Hypothalamus (tissue), 51 donors: ENCODE measurements around the gene BTBD16.
A peak's percentile ranks its signal among the peaks of the same experiment; 100 is the strongest.

Source experiments
- DNase-seq, 51 donors: peaks; one replicate each; lab custom pipeline; 2025; lab: John Stamatoyannopoulos, UW

Gene BTBD16

GRCh38 chr10:122271076-122271475 lies at the start of gene BTBD16:
Gene BTBD16, plus strand, starts transcription at chr10:122271296. Its CDS starts 3,786 bp downstream, at chr10:122275082.
- peak in 3 of 51 donors; percentile 12 to 14 (median 13) for DNase-seq

DNA sequence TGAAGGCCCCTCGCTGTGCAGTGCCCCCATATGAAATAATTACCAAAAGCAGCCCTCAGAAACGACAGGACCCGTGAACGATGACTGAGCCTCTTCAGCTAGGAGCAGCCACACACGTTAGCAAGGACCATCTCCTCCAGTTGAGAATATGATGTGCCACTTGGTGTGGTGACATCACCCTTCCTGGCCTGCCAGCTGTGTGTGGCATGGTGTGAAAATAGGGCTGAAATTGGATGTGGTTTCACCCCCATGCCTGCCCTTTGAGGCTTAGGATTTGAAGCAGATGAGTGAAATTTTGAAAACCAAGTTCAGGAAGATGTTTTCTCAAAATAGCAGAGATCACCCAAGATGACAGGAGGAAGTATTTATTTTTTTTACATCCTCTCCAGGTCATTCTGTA lies 49.1 kb upstream of the BTBD16 start:
- no peak for DNase-seq

- no peak for DNase-seq
Measured at GRCh38 chr10:122222638-122223037, 48.5 kb upstream of the BTBD16 start.

GRCh38 chr10:122224159-122224558 lies 46.9 kb upstream of the BTBD16 start:
- DNase-seq, result no peak

DNA sequence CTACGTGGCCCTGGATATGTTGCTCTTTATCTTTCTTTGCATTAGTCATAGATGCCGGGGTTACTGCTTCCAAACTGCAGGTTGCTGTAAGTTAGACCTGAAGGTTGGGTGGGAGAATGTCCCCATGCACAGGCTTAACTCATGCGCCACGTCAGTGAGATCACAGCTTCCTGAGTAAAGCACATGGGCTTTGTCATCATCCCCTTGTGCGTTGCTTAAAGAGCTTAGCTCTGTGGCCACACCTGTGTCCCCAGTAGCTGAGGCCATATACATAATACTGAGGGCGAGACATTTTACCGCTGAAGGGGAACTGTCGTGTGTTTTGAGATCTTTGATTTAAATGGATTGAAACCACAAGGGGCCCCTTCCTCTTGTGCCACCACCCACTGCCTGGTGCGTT lies 45.8 kb upstream of the BTBD16 start:
- DNase-seq, result no peak

DNA sequence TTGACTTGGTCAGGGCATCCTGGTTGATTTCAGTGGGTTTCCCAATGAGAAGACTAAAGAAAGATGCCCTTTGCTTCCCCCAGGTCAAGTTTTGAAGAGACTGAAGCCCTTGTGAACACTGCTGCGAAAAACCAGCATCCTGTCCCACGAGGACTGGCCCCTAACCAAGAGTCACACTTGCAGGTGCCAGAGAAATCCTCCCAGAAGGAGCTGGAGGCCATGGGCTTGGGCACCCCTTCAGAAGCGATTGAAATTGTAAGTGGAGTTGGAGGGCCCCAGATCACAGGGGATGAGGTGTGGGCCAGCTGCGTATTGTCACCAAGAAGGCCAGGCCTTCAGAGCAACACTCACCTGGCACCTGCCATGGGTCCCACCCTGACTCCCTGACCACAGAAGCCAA lies 43.3 kb upstream of the BTBD16 start:
- no peak for DNase-seq

- DNase-seq, result no peak
Measured at GRCh38 chr10:122229666-122230065, 41.4 kb upstream of the BTBD16 start.

DNA sequence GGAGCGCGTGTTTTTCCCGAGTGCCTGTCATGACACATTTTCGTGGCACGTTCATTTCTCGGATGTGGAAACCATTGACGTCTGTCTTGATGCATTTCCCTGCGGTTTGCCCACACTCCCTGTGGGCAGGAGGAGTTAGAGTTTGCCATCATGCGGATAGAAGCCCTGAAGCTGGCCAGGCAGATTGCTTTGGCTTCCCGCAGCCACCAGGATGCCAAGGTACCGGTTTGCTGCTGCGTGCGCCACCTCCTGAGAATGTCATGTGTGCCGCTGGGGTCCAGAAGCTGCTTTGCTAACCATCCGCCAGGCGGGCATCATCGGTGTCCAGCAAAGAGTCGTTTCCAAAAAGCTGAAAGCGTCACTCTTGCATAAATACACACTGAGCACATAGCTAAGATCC lies 40.9 kb upstream of the BTBD16 start:
- DNase-seq, result no peak

DNA sequence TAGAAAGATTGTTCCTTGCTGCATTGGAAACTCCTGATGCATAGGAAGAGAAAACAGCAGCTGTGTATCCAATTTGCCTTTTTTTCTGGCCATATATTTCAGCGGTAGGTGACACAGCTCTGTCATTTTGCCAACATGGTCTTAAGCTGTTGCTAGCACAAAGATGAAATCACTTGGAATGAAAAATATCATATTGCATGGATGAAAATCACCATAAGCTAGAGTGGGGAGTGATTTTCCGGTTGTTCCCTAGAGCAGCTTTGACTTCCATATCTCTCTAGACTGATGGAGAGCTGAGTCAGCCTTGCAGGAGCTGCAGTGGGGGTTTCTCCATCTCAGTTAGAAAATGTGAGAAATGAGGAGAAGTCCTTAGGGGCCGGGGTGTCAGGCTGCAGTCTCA lies 38.3 kb upstream of the BTBD16 start:
- DNase-seq, result no peak

- no peak for DNase-seq
Measured at GRCh38 chr10:122233857-122234348, 37.2 kb upstream of the BTBD16 start.

GRCh38 chr10:122234416-122234815 lies 36.7 kb upstream of the BTBD16 start:
- DNase-seq, result no peak

DNA sequence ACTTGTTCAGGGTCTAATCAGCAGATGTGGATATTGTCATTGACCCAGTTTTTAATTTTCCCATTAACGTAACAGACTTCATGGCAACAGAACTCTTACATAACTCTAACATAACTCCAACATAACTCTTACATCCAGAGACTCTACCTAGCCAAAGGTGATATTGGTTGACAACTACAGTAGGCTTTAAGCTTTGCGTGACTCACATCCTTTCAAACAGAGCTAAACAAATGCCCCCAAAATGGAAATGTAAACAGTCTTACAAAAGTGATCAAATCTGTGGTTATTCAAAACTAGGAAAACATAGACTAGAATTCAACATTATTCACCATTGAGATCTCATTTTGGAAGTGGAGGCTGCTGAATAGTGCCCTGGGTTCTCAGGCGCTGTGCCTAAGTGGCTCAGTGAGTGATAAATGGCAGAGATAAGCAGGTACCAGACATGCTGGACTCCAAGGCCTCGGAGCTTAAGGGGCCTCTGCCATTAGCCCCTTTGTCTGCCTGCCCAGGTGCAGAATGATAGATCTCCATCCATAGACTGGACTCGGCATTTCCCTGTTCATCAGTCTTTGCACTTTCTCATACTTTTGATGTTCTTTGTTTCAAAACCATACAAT lies 34.3 kb upstream of the BTBD16 start:
- no peak for DNase-seq

GRCh38 chr10:122237331-122237990 lies 33.6 kb upstream of the BTBD16 start:
- DNase-seq, result no peak

DNA sequence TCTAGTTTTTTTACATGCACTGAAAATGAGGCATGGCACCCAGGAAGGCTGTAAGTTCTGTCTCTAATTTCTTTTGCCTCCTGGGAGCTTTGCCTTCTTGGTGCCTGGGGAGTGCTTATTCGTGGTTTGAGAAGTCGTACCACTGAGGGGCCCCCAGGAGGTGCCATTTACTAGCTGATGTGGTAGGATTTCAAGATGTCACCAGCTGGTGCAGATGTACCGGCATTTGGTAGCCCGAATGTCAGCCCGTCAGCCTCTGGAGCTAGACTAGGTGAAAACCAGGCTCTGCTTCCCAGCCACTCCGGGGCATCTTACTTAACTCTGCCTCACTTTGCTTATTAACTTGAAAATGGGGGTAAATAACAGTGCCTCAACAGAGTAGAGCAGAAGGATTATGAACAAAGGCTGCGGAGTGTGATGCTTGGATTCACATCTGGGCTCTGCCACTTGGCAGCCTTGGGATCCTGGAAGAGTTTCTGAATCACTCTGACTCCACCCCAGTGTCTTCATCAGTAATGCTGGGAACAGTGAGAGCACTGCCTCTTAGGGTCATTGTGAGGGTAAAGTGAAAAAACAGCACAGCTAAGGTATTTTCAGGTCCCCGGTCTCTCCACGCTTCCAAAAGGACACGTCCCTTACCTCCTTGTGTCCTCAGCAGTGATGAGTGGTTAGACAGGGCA lies 31.4 kb upstream of the BTBD16 start:
- DNase-seq, result no peak

GRCh38 chr10:122240401-122240800 lies 30.7 kb upstream of the BTBD16 start:
- no peak for DNase-seq

DNA sequence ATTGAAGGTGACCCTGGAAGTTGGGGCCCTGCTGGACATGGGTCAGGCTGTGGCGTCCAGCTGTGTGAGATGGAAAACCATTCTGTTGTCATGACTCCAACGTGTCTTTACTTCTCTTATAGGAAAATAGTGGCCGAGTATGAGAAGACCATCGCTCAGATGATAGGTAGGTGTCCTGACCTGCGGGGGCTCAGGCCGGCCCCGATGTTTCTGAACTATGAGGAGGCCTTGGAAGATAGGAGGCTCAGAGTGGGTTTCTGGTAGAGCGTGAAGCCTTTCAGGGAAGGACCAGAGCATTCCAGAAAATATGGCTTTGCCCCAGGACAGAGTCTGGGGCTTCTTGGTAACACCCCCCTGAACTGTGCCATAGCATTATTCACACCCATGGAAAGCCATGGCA lies 29.3 kb upstream of the BTBD16 start:
- DNase-seq, result no peak

DNA sequence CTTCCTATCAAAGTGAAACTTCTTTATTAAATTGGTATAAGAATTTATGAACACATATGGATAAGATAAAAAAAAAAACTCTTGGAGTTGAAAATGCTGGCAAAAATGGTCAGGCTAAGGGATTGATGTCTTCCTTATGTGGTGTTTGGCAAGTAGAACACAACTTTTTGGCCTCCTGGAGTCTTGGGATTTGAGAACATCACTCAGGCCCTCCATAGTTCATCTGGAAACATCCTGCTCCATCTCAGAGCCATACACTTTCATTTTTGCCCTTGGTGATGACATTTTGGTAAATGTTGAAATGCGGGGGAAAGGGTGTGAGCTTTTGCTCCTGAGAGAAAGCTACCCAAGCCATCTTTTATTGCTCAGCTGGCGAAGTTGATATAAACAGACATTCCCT lies 27.5 kb upstream of the BTBD16 start:
- no peak for DNase-seq

- DNase-seq, result peak in 1 of 51 donors; percentile 18
Measured at GRCh38 chr10:122244001-122244975, 26.8 kb upstream of the BTBD16 start.

DNA sequence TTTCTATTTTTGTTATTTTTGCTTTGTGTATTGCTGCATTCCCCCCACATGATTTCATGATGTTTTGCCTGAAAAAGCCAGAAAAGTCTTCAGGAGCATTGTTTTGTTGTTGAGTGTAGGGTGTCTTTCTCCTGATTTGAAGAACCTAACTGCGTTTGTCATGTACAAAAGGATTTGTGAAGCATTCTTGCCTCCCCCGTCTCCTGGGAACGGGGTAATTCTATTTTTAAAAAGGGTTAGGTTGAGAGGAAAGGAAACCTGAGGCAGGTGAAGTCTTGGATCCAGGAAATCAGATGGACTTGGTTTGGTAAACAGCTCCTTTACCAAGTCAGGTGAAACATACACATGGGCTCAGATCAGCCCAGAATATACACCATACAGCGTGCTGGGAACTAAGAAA lies 26.0 kb upstream of the BTBD16 start:
- peak in 1 of 51 donors; percentile 37 for DNase-seq

DNA sequence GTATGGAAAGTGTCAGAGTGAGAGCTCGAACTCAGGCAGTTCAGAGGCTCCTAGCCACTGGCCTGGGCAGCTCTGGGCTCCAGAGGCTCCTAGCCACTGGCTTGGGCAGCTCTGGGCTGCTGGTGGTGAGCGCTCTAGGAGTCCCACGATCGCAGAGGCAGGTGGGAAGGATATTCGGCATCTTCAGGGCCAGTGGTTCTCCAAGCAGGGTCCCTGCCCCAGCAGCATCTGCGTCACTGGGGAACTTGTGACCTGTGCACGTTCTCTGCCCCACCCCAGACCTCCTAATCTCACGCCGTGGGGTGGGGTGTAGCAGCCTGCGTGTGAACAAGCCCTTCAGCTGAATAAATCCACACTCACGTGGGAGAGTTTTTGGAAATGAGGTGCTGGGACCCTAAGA lies 25.2 kb upstream of the BTBD16 start:
- DNase-seq, result no peak
